GM18868 (cell line): Measurements from ENCODE around the gene PRRX2.

Experiments used
- ATAC-seq: cut with Tn5 transposase; IDR thresholded peaks from one replicate; pipeline ENCODE4 v1.9.1; 2021; ENCODE audit warnings: mild to moderate bottlenecking, moderate library complexity; ENCODE audit not compliant: unreplicated experiment

PRRX2 gene

DNA sequence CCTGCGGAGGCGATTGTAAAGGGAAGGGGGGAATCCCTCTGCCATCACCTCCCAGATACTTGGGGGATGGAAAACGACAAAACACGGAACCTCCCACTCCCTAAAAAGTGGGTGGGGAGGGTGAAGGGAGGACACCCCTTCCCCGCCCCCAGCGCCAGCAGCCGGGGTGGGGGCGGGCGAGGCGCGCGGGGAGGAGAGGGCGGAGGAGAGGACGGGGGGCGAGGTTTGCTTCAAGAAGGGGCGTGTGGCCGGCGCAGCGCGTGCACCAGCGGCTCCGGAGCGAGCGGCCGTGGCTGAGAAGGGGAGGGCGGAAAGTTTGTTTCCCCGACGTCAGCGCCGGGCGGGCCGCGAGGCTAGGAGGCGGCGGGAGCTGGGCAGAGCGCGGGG is at the start of gene PRRX2:
TSS of gene PRRX2 (plus strand) at position 259 of the 387 bp plus-strand sequence. CDS start 221 bp downstream, outside the sequence.
- no peak for ATAC-seq

DNA sequence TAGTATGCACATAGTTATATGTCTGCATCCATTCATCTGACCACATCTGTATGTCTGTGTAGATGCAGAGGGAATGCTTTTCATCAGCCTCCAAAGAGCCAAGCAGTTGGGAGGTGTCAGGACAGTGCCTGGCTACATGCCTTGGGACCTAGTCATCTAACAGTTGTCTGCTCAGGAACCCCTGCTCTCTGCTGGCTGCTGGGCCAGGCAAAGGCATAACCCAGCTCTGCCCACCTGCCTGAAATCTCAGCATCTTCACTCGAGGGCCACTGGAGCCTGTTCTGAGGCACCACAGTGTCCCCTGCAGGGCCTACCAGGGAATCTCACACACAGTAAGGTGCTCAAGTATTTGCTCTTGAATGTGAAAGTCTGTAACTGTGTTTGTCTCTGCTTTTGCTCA is 48.3 kb upstream of the PRRX2 start:
- ATAC-seq: no peak

DNA sequence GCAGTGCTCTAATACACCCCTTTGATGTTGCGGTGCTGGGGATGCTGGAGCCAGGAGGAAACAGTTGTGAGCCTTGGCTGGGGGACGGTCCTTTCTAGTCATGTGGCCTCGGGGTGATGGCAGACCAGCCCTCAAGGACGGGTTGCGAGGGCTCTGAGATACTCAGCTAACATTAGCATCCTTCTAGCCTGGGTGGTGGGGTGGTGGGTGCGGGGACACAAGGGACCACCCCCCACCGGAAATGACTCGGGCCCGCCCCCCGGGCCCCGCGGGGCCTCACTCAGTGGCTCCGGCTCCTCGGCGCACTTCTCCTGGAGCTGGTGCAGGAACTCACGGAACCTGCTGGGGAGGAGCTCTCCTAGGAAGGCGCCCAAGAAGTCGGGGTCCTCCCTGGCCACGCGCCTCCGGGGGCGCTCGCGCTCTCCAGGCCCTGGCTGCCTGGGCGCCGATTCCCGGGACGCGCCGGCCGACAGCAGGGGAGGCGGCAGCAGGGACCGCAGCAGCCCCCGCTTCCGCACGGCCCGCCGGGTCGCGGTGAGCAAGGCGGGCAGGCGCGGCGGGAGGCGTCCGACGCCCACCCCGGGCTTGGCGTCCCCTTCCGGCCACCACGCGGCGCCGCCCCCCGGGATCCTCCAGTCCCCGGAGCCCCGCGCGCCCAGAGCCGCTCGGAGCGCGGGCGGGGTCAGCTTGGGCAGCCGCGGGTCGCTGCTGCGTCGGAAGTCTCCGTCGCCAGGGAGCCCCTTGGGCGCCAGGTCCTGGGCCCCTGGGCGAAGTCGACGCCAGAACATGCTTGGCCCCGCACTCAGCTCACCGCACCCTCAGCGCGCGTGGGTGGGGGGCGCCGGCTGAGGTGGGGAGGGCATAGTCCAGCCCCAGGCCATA is 45.4 kb upstream of the PRRX2 start:
- ATAC-seq: no peak

DNA sequence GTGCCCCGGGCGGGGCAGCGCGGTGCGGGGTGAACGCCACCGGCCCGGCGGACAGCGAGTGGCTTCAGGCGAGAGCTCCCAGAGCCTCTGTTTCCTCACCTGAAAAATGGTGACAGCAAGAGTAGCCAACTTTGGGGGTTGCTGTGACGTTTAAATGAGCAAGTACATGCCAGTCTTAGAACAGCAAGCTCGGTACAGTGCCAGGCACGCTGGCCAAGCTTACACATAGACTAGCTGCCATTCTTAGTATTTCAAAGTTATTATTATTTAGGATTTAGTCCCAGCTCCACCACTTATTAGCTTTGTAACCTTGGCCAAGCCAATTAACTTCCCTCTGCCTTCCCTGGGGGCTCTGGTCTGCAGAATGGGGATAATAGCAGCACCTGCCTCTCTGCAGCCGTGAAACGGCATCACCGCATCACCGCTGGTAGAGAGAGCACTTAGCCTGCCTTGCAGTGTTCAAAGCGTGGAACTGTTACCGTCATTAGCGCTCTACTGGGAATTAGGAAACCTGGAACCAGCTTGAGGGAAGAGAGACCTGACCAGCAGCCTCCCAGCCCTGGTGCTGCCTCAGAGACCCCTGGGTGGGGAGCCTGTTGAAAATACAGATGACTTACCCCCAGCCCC is 44.7 kb upstream of the PRRX2 start, which contains the start of gene C9orf50:
TSS of gene C9orf50 (minus strand) at position 433 of the 627 bp plus-strand sequence. CDS start 527 bp downstream, outside the sequence.
- ATAC-seq: no peak

DNA sequence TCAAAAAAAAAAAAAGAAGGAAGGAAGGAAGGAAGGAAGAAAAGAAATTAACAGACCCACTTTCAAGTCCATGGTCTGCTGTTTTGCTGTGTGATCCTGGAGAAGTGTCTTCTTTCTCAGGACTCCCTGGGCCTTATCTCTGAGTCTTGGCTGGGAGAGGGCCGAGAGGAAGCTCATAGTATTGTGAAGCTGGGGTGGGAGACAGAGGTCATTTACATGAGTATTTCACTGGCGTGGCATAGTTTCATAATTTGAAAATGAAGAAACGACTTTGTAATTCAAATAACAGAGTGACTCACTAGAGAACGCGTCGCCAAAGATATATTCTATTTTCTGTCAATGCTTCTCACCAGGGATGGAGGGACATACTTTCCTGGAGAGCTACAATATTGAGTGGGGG is 42.1 kb upstream of the PRRX2 start:
- ATAC-seq: no peak

DNA sequence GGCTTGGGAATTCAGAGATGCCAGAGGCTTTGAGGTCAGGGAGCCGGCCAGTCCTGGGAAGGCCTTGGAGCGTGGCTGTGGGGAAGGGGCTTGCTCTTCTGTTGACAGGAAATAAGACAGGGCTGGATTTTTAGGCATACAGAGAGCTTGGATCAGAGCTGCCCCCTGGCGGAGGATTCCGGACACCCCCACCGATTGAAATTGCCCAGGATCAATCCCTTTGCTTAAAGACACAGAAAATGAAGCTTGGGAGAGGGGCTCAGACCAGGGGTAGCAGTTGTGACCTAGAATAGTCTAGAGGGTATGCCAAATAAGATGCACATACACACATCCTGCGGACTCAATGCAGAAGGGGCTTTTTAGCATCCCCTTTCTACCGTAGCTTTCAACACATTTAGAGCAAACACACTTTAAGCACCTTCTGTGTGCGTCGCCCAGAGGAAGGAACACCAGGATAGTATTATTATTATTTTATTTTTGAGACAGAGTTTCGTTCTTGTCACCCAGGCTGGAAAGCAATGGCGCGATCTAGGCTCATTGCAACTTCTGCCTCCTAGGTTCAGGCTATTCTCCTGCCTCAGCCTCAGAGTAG is 41.2 kb upstream of the PRRX2 start:
- ATAC-seq: no peak

DNA sequence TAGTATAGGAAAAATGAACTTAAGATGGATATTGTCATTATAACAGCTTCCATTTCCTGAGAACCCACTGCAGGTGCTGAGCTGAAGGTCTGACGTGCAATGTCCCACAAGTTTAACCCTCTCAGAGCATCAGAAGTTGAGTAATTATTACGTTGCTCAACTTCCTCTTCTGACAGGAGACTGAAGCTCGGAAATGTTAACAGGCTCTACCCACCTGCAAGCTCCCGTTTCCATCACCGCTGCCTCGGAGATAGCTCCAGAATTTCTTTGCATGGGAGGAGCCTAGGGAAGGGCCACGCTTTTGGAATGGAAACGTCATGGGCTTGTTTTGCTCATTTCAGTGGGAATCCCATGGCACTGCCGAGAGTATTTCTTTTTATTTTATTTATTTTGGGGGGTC is 40.5 kb upstream of the PRRX2 start:
- ATAC-seq: no peak

DNA sequence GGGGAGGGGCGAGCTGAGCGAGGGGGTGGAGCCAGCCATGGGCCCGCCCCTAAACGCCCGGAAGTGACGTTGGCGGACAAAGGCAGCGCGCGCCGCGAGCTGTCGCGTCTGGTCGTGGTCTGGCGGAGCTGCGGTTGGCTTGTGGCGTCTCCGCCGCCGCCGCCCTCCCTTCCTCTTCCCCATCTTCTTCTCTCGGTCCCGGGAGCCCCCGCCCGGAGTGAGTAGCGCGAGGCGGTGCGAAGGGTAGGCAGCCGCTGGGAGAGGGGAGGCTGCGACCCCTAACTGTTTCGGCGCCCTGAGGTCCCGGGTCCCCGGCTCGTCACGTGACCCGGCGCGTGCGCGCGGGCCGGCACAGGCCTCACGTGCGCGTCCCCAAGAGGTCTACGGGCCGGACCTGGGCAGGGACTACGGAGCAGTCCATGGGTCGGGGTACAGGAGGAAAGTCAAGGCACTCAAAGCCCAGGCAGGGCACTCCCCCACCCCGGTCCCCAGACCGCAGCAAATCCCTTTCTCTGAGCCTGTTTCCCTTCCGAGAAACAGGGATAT is 39.3 kb upstream of the PRRX2 start, which contains the start of gene NTMT1:
TSS of gene NTMT1 (plus strand) at position 85 of the 546 bp plus-strand sequence. CDS start 6,541 bp downstream, outside the sequence.
- peak; percentile 69 for ATAC-seq

DNA sequence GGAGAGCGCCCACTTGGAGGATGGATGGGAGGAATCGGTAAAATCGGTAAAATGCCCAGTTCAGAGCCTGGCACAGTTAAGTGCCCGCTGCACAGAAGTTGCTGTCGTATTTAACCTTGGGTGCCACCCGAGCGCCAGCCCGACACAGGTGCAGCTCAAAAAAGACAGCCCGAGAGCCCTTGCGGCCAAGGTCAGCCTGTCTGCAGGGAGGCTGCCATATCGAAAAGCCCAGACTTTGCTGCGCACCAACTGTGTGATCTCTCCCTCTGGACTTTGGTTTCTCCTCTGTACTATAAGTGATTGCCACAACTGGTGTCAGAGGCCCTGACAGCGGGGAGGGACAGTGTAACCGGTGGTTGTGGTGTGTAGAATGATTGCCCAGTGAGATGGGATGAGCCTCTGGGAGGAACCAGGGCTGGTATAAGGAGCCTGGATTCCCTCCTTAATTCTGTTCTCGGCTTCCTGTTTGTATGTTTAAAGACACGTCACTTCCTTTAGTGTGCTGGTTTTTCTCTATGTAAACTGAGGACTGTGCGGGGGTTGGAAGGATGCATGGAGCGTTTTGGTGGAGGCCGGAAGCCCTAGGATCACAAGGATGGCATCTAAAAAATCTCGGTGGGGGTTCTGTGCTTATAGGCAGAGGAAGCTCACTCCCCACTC is 38.7 kb upstream of the PRRX2 start:
- ATAC-seq: peak; percentile 22

DNA sequence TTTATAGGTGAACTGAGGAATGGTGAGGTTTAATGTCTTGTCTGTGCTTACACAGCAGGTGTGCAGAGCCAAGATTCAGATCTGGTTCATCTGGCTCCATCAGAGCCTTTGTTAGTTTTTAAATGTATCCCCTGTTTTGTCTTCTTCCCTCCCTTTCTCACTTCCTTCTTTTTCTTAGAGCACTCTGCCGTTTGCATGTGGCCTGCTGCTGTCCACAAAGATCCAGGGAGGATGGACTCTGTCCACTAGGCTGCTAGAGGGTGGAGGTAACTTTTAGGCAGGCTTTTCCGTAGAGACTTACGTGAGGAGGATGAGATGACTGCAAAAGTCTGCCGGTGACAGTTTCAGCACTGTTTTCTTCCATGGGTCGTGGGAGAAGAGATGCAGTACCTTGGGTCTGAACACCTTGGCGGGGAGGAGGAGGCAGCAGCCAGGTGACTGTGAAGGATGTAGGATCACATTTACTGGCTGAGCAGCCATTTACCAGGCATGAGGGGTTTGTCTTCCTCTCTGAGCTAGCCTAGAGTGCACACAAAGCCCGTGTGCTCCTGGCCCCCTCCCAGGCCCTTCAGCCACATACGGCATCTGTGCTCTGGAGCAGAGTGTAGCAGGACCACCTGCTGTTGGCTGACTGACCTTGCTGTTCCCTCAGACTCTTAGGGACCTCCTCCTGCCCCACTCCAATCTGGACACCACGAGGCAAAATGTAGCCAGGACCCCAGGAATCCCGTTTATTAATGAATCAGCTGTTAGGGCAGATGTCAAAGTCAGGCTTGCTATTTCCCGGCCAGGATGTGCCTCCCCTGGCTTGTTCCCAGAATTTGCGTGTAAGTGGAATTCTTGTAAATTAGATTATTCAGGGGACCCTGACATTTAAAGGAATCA is 37.6 kb upstream of the PRRX2 start:
- no peak for ATAC-seq

DNA sequence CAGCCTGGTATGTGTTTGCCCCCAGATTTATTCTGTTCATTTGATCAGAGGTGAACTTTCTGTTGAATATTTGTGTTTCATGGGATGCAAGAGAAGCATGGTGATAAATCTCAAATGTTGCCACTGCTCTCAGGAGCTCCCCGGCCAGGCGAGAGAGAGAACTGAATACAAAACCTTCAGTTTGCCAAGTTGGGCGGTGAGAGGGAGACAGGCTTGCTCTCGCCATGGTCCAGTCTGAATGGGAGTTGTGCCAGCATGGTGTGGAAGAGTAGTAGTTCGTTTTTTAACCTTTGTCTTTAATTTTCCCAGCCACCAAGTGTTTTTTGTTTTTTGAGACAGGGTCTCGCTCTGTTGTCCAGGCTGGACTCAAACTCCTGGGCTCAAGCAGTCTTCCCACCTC is 36.7 kb upstream of the PRRX2 start:
- ATAC-seq: no peak

DNA sequence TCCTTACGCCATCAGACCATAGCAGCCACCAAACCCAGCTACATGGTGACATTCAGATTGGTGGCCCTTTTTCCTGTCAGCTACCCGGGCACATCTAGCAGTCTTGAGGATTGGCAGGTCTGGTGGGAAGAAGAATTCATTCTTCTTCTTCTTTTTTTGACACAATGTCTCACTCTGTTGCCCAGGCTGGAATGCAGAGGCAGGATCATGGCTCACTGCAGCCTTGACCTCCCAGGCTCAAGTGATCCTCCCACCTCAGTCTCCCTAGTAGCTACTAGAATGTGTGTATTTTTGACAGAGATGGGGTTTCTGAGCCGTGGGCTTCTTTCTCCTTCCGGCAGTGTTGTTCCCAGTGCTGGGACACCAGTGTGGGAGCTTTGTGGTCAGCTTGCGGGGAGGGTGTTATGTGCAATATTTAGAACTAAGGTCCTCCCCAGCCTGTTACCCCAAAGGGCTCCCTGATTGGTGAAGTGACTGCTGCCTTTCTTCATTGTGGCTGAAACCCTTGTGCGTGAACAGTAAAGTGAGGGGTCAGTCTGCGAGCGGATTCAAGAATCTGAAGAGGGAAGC is 36.1 kb upstream of the PRRX2 start:
- ATAC-seq: no peak

DNA sequence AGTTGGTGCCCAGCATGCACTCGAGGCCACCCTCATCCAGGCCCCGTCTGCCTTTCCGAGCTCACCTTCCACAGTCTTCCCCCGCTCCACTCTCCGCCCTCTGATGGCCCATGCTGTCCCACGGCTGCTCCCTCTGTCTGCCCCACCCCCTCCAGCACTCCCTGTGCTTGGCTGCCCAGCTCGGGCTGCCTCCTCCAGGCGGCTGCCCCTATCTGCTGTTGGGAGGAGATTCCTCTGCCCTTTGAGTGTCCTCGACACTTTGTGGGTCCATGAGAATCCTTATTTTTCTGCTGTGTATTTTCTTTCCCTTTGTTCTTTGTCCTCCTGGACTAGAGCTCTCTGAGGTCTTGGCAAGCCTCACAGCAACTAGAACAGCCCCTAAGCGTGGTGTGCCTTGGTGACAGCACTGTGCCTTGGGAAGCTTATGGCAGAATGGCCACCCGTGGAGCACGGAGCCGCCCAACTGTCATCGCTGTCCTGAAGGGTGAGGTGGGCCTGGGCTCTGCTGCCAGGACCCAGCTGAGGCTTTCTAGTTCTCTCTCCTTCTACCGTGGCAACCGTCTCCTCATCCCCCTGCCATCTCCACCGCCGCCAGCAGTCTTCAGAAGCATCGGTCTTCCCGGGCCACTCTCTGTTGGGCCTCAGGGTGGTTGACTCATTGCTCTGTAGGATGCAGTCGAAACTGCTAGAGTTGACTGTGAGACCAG is 34.3 kb upstream of the PRRX2 start:
- no peak for ATAC-seq

DNA sequence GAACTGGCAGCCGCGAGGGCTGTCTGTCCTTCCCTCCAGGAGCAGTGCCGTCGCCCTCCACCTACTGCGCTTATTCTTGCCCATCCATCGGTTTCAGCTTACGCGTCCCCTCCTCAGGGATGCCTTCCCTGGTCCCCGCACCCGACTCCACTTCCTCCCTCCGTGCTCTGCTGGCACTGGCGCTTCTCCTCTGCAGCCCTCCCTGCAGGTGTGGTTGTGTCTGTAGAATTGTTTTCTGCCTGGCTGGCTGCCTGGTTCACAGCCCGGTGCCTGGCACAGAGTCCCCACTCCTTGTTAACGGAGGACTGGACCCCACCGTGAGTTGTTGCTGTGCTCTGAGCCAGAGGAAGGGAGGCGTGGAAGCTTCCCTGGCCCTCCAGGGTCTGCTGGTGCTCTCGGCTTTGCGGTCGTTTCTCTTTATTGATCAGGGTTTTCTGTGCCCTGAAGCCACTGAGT is 33.7 kb upstream of the PRRX2 start:
- no peak for ATAC-seq

DNA sequence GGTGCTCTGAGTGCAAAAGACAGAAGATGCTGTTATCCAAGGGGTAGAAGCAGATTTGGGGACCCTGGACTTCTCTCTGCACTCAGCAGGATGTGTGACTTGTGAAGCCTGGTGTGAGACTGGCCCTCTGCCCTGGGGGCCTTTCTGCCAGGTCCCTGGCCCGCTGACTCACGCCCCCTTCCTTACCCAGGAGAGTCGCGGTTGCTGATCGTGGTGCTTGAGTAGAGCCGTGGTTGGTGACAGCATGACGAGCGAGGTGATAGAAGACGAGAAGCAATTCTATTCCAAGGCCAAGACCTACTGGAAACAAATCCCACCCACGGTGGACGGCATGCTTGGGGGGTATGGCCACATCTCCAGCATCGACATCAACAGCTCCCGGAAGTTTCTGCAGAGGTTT is 33.0 kb upstream of the PRRX2 start:
- ATAC-seq: no peak

DNA sequence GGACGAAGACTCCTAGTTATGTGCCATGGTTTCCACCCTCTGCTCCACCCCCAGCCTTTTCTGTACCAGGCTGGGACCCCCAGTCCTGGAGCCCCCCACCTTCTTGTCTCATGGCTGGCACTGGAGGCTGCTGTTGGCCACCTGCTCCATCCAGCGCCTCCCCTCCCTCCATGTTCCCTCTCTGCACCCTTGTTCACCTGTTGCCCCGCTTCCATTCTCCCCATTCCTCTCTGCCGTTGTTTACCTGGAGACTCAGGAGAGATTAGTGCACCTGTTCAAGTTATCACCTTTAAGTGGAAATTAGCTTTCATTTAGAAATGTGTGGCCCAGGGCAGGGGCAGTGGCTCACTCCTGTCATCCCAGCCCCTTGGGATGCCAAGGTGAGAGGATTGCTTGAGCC is 32.2 kb upstream of the PRRX2 start:
- no peak for ATAC-seq

DNA sequence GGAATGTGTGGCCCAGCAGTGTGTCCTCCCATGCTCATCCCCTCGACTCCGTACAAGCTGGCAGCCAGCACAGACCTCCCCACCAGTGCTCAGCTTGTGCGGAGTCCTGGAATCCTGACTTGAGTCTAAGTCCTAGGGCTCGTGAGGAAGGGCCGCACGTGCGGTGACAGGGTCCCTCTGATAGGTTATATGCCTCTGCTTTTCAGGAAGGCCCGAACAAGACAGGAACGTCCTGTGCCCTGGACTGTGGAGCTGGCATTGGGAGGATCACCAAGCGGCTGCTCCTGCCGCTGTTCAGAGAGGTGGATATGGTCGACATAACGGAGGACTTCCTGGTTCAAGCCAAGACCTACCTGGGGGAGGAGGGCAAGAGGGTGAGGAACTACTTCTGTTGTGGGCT is 31.6 kb upstream of the PRRX2 start:
- no peak for ATAC-seq

DNA sequence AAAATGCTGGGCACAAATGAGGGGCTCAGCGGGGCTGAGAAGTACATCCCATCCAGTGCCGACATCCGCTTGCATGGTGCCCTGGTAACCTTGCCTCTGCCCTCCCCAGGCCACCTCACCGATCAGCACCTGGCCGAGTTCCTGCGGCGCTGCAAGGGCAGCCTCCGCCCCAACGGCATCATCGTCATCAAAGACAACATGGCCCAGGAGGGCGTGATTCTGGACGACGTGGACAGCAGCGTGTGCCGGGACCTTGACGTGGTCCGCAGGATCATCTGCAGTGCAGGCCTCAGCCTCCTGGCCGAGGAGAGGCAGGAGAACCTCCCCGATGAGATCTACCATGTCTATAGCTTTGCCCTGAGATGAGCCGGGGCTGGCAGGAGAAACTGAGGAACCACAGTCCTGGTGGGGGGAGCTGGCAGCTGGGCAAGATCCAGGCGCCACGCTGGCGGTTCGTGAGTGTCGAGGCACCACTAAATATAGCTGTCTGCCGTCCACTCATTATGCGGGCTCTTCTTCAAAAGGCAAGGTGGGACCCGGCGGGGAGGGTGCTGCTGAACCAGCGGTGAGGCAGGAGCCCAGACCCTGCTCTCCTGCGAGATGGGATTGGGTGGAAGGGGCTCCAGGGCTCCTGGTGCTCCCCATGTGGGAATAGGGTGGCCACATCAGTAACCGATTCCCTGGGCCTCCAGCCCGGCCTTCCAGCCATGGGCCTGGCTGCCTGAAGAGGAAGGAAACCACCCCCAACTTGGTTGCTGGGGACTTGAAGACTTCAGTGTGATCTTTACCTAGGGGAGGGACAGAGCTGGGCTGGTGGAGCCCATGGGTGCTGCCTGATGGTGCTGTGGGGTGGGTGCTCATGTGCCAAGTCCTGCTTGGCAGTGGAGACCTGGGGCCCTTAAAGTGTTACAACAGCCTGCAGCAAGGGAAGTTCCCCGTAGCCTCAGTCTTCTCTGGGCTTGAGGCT is 30.1 kb upstream of the PRRX2 start:
- ATAC-seq: no peak
